IMR-90 (cell line): ENCODE results near the gene UNC13A. TPM values are rescaled to one million over a fixed set of nuclear protein-coding genes. Genes with fewer than 3 reads are reported as not detected.
A peak's percentile ranks its signal among the peaks of the same experiment; 100 is the strongest.

Experiments used
- ATAC-seq: fragments of 200-7000 bp; cut with Tn5 transposase; 2 replicates; pipeline ENCODE4 v1.9.1; 2020; ENCODE audit warnings: low read depth, mild to moderate bottlenecking, moderate library complexity
- BruUV-seq: library from RNA; stranded (reverse); fragments of 400-500 nt; replicated peaks from 2 replicates; lab custom pipeline; 2021; lab: Mats Ljungman, UMichigan
- CTCF ChIA-PET: fragments of 300-600 bp; formaldehyde crosslinking; extraction: SDS; loops from one replicate; lab custom pipeline; 2021; ENCODE audit warnings: antibody characterized with exemption; lab: Yijun Ruan, JAX
- POLR2A ChIA-PET: fragments of 300-600 bp; sonication (Branson Sonifier 250); formaldehyde crosslinking; loops from one replicate; lab custom pipeline; 2022; ENCODE audit warnings: antibody characterized with exemption; ENCODE audit not compliant: unreplicated experiment; lab: Charles Lee
- DNase-seq: peaks from one replicate; pipeline ENCODE4 v3.0.0; 2013
- H2AFZ ChIP-seq: replicated peaks from 2 replicates; pipeline ENCODE3; 2013; ENCODE audit warnings: low read length, mild to moderate bottlenecking; ENCODE audit not compliant: poor library complexity
- H2AK5ac ChIP-seq: 2 replicates; pipeline ENCODE4 v1.6.1; 2013; ENCODE audit warnings: low read depth, low read length, inconsistent platforms
- H2AK9ac ChIP-seq: replicated peaks from 2 replicates; pipeline ENCODE3; 2013; ENCODE audit warnings: mild to moderate bottlenecking, low read depth, low read length, moderate library complexity; ENCODE audit not compliant: poor library complexity
- H2BK120ac ChIP-seq: 2 replicates; pipeline ENCODE4 v1.6.1; 2013; ENCODE audit warnings: low read depth, low read length, inconsistent platforms
- H2BK15ac ChIP-seq: 3 replicates; pipeline ENCODE4 v1.6.1; 2013; ENCODE audit warnings: low read depth, low read length, inconsistent platforms
- H2BK20ac ChIP-seq: 2 replicates; pipeline ENCODE4 v1.6.1; 2013; ENCODE audit warnings: low read depth, mild to moderate bottlenecking, inconsistent platforms, low read length, moderate library complexity
- H2BK5ac ChIP-seq: 2 replicates; pipeline ENCODE4 v1.6.1; 2013; ENCODE audit warnings: mild to moderate bottlenecking, low read depth, low read length, inconsistent platforms; ENCODE audit not compliant: poor library complexity, severe bottlenecking
- H3K14ac ChIP-seq: replicated peaks from 2 replicates; pipeline ENCODE4 v1.6.1; 2013; ENCODE audit warnings: low read depth, low read length, inconsistent platforms
- H3K18ac ChIP-seq: 2 replicates; pipeline ENCODE4 v1.6.1; 2013; ENCODE audit warnings: low read depth, low read length, control low read depth
- H3K23ac ChIP-seq: 2 replicates; pipeline ENCODE4 v1.6.1; 2013; ENCODE audit warnings: low read depth, low read length, inconsistent platforms
- H3K27ac ChIP-seq: 2 replicates; pipeline ENCODE4 v1.5.1; 2013; ENCODE audit warnings: mild to moderate bottlenecking, control low read depth, low read length; ENCODE audit not compliant: insufficient read depth
- H3K27me3 ChIP-seq: 2 replicates; pipeline ENCODE4 v1.6.1; 2013; ENCODE audit warnings: low read length; ENCODE audit not compliant: control insufficient read depth, insufficient read depth
- H3K36me3 ChIP-seq: 2 replicates; pipeline ENCODE4 v1.6.1; 2013; ENCODE audit warnings: low read length, mixed read lengths; ENCODE audit not compliant: control insufficient read depth, insufficient read depth
- H3K4ac ChIP-seq: 2 replicates; pipeline ENCODE4 v1.6.1; 2013; ENCODE audit warnings: low read depth, low read length, inconsistent platforms
- H3K4me1 ChIP-seq: 2 replicates; pipeline ENCODE4 v1.6.1; 2013; ENCODE audit warnings: low read length, mixed read lengths; ENCODE audit not compliant: control insufficient read depth, insufficient read depth
- H3K4me2 ChIP-seq: 2 replicates; pipeline ENCODE4 v1.6.1; 2013; ENCODE audit warnings: low read depth, mild to moderate bottlenecking, control low read depth, low read length, moderate library complexity
- H3K4me3 ChIP-seq: 2 replicates; pipeline ENCODE4 v1.5.1; 2013; ENCODE audit warnings: low read depth, mild to moderate bottlenecking, control low read depth, low read length, moderate library complexity; ENCODE audit not compliant: insufficient read depth
- H3K56ac ChIP-seq: 2 replicates; pipeline ENCODE4 v1.6.1; 2013; ENCODE audit warnings: low read length, inconsistent platforms; ENCODE audit not compliant: insufficient read depth; ENCODE audit errors: extremely low read depth
- H3K79me1 ChIP-seq, 2 experiments: 2 replicates each; pipeline ENCODE4 v1.6.1; 2013; ENCODE audit warnings: low read length in 2 of 2, inconsistent platforms in 1 of 2, low read depth in 1 of 2
- H3K9ac ChIP-seq: 2 replicates; pipeline ENCODE4 v1.6.1; 2013; ENCODE audit warnings: low read depth, low read length, control low read depth
- H3K9me1 ChIP-seq: 2 replicates; pipeline ENCODE4 v1.6.1; 2013; ENCODE audit warnings: low read length, inconsistent platforms; ENCODE audit not compliant: insufficient read depth
- H3K9me3 ChIP-seq: 2 replicates; pipeline ENCODE4 v1.6.1; 2013; ENCODE audit warnings: low read length; ENCODE audit not compliant: control insufficient read depth, insufficient read depth
- H4K20me1 ChIP-seq: 2 replicates; pipeline ENCODE4 v1.6.1; 2013; ENCODE audit warnings: low read length, inconsistent platforms; ENCODE audit not compliant: insufficient read depth
- H4K5ac ChIP-seq: 2 replicates; pipeline ENCODE4 v1.6.1; 2013; ENCODE audit warnings: mild to moderate bottlenecking, low read depth, low read length, control low read depth
- H4K8ac ChIP-seq, 2 experiments: 2 replicates each; pipeline ENCODE4 v1.6.1; 2013; ENCODE audit warnings: low read depth in 2 of 2, low read length in 2 of 2, control low read depth in 1 of 2, inconsistent platforms in 1 of 2
- H4K91ac ChIP-seq: 2 replicates; pipeline ENCODE4 v1.6.1; 2013; ENCODE audit warnings: low read depth, low read length, inconsistent platforms; ENCODE audit not compliant: insufficient read depth
- CEBPB ChIP-seq: IDR thresholded peaks from 2 replicates; pipeline ENCODE4 v1.6.1; 2012; ENCODE audit warnings: low read depth, low read length, improper control_type of control experiment
- CHD1 ChIP-seq: IDR thresholded peaks from 2 replicates; pipeline ENCODE4 v1.6.1; 2012; ENCODE audit warnings: low read depth, low read length, improper control_type of control experiment
- MAFK ChIP-seq: IDR thresholded peaks from 2 replicates; pipeline ENCODE4 v1.6.1; 2012; ENCODE audit warnings: low read depth, low read length, improper control_type of control experiment
- MAZ ChIP-seq: IDR thresholded peaks from 2 replicates; pipeline ENCODE4 v1.6.1; 2012; ENCODE audit warnings: low read depth, mild to moderate bottlenecking, low read length, improper control_type of control experiment, moderate library complexity, borderline replicate concordance
- MXI1 ChIP-seq: IDR thresholded peaks from 2 replicates; pipeline ENCODE4 v1.6.1; 2012; ENCODE audit warnings: low read depth, mild to moderate bottlenecking, low read length, moderate library complexity, borderline replicate concordance
- POLR2A ChIP-seq: IDR thresholded peaks from 2 replicates; pipeline ENCODE4 v1.6.1; 2012; ENCODE audit warnings: mild to moderate bottlenecking, low read depth, low read length
- RAD21 ChIP-seq: IDR thresholded peaks from 2 replicates; pipeline ENCODE4 v1.6.1; 2012; ENCODE audit warnings: low read length, improper control_type of control experiment
- RCOR1 ChIP-seq: IDR thresholded peaks from 2 replicates; pipeline ENCODE4 v1.6.1; 2012; ENCODE audit warnings: mild to moderate bottlenecking, low read length, improper control_type of control experiment; ENCODE audit not compliant: insufficient replicate concordance
- RFX5 ChIP-seq: IDR thresholded peaks from 2 replicates; pipeline ENCODE4 v1.8.0; 2012; ENCODE audit warnings: low read depth, mild to moderate bottlenecking, low read length, moderate library complexity
- SMC3 ChIP-seq: fragments of 150-350 bp; IDR thresholded peaks from 2 replicates; pipeline ENCODE4 v1.6.1; 2016; ENCODE audit warnings: low read depth, mild to moderate bottlenecking, antibody characterized with exemption, low read length, moderate library complexity
- WGBS, 2 experiments: methylation state at CpG; one replicate each; pipeline versions ENCODE4 v1.1.5 to v1.1.7; 2013; ENCODE audit warnings: missing lambda C conversion rate in 2 of 2; ENCODE audit not compliant: insufficient read length in 1 of 2; ENCODE audit errors: extremely low coverage in 2 of 2; 5-methylcytosine and 5-hydroxymethylcytosine counted together
- dilution Hi-C: fragments of 300-500 bp; cut with HindIII; formaldehyde crosslinking; loops from one replicate; pipeline ENCODE4 v1.14.3; 2018; ENCODE audit warnings: low sequenced_read_pairs; ENCODE audit not compliant: unreplicated experiment
- in situ Hi-C: fragments of 300-500 bp; cut with MboI; formaldehyde crosslinking; loops from 3 replicates; pipeline ENCODE4 v1.14.3; 2019; ENCODE audit warnings: low sequenced_read_pairs, inconsistent platforms, mixed read lengths
- intact Hi-C: fragments of 100-400 bp; cut with micrococcal nuclease; formaldehyde crosslinking; loops from 2 replicates; pipeline ENCODE4 v1.10.0; 2022
- polyA plus RNA-seq, 3 experiments: library from polyadenylated mRNA; depleted of rRNA; stranded (reverse); fragments of >200 nt; gene quantifications; 2 replicates each; pipeline ENCODE4 v1.2.3, GENCODE V29; 2012; ENCODE audit warnings: low replicate concordance in 1 of 3
- total RNA-seq: library from RNA; depleted of rRNA; stranded (reverse); fragments of >200 nt; gene quantifications from 2 replicates; pipeline ENCODE4 v1.2.3, GENCODE V29; 2012
- TF ChIP-seq, protein P1 (sequence below): fragments of 150-350 bp; IDR thresholded peaks from 2 replicates; pipeline ENCODE4 v1.6.1; 2016; ENCODE audit warnings: low read depth, mild to moderate bottlenecking, low read length, moderate library complexity, borderline replicate concordance
- TF ChIP-seq, protein P2 (sequence below): fragments of 150-350 bp; IDR thresholded peaks from 2 replicates; pipeline ENCODE4 v1.6.1; 2017; ENCODE audit warnings: mild to moderate bottlenecking, antibody characterized with exemption, low read length, low read depth

The UNC13A gene
- total and polyA plus RNA-seq, 2 of the 4 experiments (the other 2 are of a cell fraction), result 0.18 to 0.22 TPM

DNA sequence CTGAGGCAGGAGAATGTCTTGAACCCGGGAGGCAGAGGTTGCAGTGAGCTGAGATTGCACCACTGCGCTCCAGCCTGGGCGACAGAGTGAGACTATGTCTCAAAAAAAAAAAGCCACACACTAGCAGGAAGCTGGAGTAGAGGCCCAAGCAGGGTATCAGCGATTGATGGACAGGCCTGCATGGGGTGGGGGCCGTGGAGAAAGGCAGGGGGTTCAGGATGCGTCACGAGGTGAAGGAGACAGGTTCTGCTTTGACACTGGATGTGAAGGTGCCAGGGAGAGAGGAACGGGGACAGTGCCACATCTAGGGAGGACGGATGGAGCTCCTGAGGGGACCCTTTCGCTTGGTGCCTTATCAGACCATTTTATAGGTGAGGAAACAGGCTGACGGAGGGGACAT lies 125.6 kb downstream of the UNC13A start:
- Histone ChIP-seq H4K5ac (no peak overlapping the region), H2BK120ac (no peak overlapping the region), H3K4me3 (no peak overlapping the region), H3K79me1 (peaks cover 13 to 51% of the 10 kb centered on the region in 2 experiments), H2BK15ac (no peak overlapping the region), H3K36me3 (peaks cover 43% of the 10 kb centered on the region), H2BK20ac (no peak overlapping the region), H3K18ac (no peak overlapping the region), H3K9me1 (no peaks in the 10 kb centered on the region), H3K27ac (no peak overlapping the region), H2BK5ac (no peak overlapping the region), H3K9ac (no peak overlapping the region), H2AK9ac (peak overlapping the region; percentile 55), H3K4me2 (no peak overlapping the region), H2AK5ac (no peak overlapping the region), H4K8ac (no peak overlapping the region), H3K4ac (no peak overlapping the region), H3K56ac (no peak overlapping the region), H4K20me1 (peaks cover 3% of the 10 kb centered on the region), H4K91ac (no peak overlapping the region), H3K9me3 (no peaks in the 10 kb centered on the region), H3K14ac (no peak overlapping the region), H3K27me3 (no peaks in the 10 kb centered on the region), H3K4me1 (peaks cover 9% of the 10 kb centered on the region), H2AFZ (no peak overlapping the region), H3K23ac (no peak overlapping the region)
- TF ChIP-seq SMC3 (no peak), RFX5 (no peak), POLR2A (no peak), CHD1 (no peak), MAZ (no peak), RAD21 (no peak), RCOR1 (no peak), MAFK (no peak), MXI1 (no peak), CEBPB (no peak)
- TF ChIP-seq, protein P1, sequence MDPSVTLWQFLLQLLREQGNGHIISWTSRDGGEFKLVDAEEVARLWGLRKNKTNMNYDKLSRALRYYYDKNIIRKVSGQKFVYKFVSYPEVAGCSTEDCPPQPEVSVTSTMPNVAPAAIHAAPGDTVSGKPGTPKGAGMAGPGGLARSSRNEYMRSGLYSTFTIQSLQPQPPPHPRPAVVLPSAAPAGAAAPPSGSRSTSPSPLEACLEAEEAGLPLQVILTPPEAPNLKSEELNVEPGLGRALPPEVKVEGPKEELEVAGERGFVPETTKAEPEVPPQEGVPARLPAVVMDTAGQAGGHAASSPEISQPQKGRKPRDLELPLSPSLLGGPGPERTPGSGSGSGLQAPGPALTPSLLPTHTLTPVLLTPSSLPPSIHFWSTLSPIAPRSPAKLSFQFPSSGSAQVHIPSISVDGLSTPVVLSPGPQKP, result no peak
- TF ChIP-seq, protein P2, sequence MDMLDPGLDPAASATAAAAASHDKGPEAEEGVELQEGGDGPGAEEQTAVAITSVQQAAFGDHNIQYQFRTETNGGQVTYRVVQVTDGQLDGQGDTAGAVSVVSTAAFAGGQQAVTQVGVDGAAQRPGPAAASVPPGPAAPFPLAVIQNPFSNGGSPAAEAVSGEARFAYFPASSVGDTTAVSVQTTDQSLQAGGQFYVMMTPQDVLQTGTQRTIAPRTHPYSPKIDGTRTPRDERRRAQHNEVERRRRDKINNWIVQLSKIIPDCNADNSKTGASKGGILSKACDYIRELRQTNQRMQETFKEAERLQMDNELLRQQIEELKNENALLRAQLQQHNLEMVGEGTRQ, result no peak
- DNase-seq, result no peak
- WGBS, 2 experiments, result 92% methylated on average over 2 of the region's 11 CpGs; no CpG with 5 or more reads in 1 of the 2 experiments
- dilution Hi-C loops, result no loop called here
- ChIA-PET CTCF (interaction anchor here (0.6 to 0.7 kb wide), 2 partner anchors 13 to 122 kb away, joined by 3 read pairs; no protein-coding TSS in a partner anchor), POLR2A (no interaction called here)
- ATAC-seq, result no peak
- in situ Hi-C loops, result no loop called here
- no TSS peak for BruUV-seq
- intact Hi-C loops, result no loop called here
